SK-N-SH (cell line): ENCODE data around the gene PHKA1.
"Not testable (repeated sequence)": the region's sequence is repeated elsewhere in the genome, so short reads cannot be mapped to it uniquely, and the experiment has no call there.

ENCODE experiments used
- CTCF ChIP-seq: fragments of 200-600 bp; sonication (generic); IDR thresholded peaks from 2 replicates; pipeline ENCODE4 v1.6.1; 2017; ENCODE audit warnings: antibody characterized with exemption, mild to moderate bottlenecking, moderate library complexity
- FOXM1 ChIP-seq: IDR thresholded peaks from 2 replicates; pipeline ENCODE4 v1.4.0; 2012; ENCODE audit warnings: low read depth, mild to moderate bottlenecking
- NRF1 ChIP-seq: IDR thresholded peaks from 2 replicates; pipeline ENCODE4 v1.6.1; 2012; ENCODE audit warnings: low read depth, mild to moderate bottlenecking, low read length
- RAD21 ChIP-seq: IDR thresholded peaks from 2 replicates; pipeline ENCODE4 v1.6.1; 2012; ENCODE audit warnings: mild to moderate bottlenecking, low read length
- REST ChIP-seq: IDR thresholded peaks from 2 replicates; pipeline ENCODE4 v1.6.1; 2012; ENCODE audit warnings: mild to moderate bottlenecking, low read depth, low read length, moderate library complexity
- RFX5 ChIP-seq: IDR thresholded peaks from 2 replicates; pipeline ENCODE4 v1.6.1; 2012; ENCODE audit warnings: mild to moderate bottlenecking, improper control_type of control experiment, low read length

- not testable (repeated sequence) for TF ChIP-seq REST, RFX5, CTCF, NRF1, RAD21, FOXM1
Observed at GRCh38 chrX:72745546-72745945, 31.4 kb upstream of the PHKA1 start.
